ENCODE data around the gene CDH18.

CDH18 gene

GRCh38 chr5:19950897-19951296, 37.1 kb downstream of the CDH18 start:
- in situ Hi-C loops (cut with MboI; ENCODE audit: low pct_unique_long_range_greater_than_20kb, low sequenced_read_pairs, unreplicated experiment): no loop called here
- no peak for TF ChIP-seq CTCF (IDR thresholded peaks at IDR 0.05; ENCODE audit: extremely low read depth, insufficient read depth, missing control alignments)

GRCh38 chr5:19940192-19940591, 47.8 kb downstream of the CDH18 start:
- in situ Hi-C loops (cut with MboI; ENCODE audit: low pct_unique_long_range_greater_than_20kb, low sequenced_read_pairs, unreplicated experiment): no loop called here
- no peak for DNase-seq (ENCODE audit: low spot score)
- no peak for TF ChIP-seq CTCF (IDR thresholded peaks at IDR 0.05; ENCODE audit: extremely low read depth, insufficient read depth, missing control alignments)

More at GRCh38 chr5:19950897-19951296, 37.1 kb downstream of the CDH18 start:
- DNase-seq (ENCODE audit: low spot score): no peak

- in situ Hi-C loops (cut with MboI; ENCODE audit: low pct_unique_long_range_greater_than_20kb, low sequenced_read_pairs, unreplicated experiment): no loop called here
- DNase-seq (ENCODE audit: low spot score): no peak
- no peak for TF ChIP-seq CTCF (IDR thresholded peaks at IDR 0.05; ENCODE audit: extremely low read depth, insufficient read depth, missing control alignments)
Observed at GRCh38 chr5:19930451-19930850, 57.5 kb downstream of the CDH18 start.

GRCh38 chr5:19928562-19929421, 59.2 kb downstream of the CDH18 start:
- in situ Hi-C loops (cut with MboI; ENCODE audit: low pct_unique_long_range_greater_than_20kb, low sequenced_read_pairs, unreplicated experiment): no loop called here
- no peak for DNase-seq (ENCODE audit: low spot score)
- TF ChIP-seq CTCF (IDR thresholded peaks at IDR 0.05; ENCODE audit: extremely low read depth, insufficient read depth, missing control alignments): no peak

GRCh38 chr5:19927919-19928318, 60.1 kb downstream of the CDH18 start:
- TF ChIP-seq CTCF (IDR thresholded peaks at IDR 0.05; ENCODE audit: extremely low read depth, insufficient read depth, missing control alignments): no peak
- no peak for DNase-seq (ENCODE audit: low spot score)
- in situ Hi-C loops (cut with MboI; ENCODE audit: low pct_unique_long_range_greater_than_20kb, low sequenced_read_pairs, unreplicated experiment): no loop called here

GRCh38 chr5:19927170-19927569, 60.8 kb downstream of the CDH18 start:
- no peak for DNase-seq (ENCODE audit: low spot score)
- no peak for TF ChIP-seq CTCF (IDR thresholded peaks at IDR 0.05; ENCODE audit: extremely low read depth, insufficient read depth, missing control alignments)
- in situ Hi-C loops (cut with MboI; ENCODE audit: low pct_unique_long_range_greater_than_20kb, low sequenced_read_pairs, unreplicated experiment): no loop called here

All from GM13977 (cell line).